ENCODE results near the gene IGSF8.

IGSF8 gene, protein sequence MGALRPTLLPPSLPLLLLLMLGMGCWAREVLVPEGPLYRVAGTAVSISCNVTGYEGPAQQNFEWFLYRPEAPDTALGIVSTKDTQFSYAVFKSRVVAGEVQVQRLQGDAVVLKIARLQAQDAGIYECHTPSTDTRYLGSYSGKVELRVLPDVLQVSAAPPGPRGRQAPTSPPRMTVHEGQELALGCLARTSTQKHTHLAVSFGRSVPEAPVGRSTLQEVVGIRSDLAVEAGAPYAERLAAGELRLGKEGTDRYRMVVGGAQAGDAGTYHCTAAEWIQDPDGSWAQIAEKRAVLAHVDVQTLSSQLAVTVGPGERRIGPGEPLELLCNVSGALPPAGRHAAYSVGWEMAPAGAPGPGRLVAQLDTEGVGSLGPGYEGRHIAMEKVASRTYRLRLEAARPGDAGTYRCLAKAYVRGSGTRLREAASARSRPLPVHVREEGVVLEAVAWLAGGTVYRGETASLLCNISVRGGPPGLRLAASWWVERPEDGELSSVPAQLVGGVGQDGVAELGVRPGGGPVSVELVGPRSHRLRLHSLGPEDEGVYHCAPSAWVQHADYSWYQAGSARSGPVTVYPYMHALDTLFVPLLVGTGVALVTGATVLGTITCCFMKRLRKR

DNA sequence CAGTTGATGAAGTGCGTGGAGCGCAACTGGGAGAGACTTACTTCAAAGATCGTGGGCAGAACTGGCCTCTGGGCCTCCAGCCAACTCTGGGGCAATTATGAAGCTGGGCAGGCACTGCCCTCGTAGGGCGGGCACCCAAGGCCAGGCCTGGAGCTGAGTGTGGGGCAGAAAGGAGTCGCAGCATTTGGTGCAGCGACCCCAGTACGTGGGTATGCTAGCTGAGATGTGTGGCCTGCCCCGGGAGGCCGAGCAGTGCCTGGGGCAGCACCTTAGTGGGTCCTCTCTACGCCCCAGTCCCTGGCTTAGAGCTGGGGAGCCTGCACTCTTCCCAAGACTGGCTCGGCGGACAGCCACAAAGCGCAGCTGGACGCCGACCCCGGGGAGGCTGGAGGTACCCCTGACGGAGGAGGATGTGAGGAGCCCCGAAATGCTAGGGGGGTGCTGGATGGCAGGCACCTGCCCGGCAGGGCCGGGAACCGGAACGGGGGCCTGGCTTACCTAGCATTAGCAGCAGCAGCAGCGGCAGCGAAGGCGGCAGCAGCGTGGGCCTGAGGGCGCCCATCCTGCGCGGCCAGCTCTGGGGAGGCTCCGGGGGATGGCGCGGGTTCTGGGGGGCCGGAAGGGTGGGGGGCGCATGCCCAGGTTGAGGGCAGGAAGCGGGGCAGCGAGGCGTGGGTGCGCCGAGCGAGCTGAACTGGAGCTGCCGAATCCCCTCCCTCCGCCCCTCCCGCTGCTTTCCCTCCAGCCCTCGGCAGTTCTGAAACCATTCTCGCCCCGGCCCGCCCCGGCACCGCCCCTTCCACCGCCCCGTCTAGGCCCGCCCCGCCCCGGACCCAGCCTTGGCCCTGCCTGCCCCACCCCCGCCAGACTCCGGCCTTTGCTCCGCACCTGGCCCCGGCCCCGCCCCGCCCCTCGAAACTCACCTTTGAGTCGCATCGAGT is at the start of gene IGSF8:
TSS of gene IGSF8 (minus strand) at position 709 of the 941 bp plus-strand sequence. CDS start at position 562, 147 bp downstream.
- peak; percentile 78 for DNase-seq

DNA sequence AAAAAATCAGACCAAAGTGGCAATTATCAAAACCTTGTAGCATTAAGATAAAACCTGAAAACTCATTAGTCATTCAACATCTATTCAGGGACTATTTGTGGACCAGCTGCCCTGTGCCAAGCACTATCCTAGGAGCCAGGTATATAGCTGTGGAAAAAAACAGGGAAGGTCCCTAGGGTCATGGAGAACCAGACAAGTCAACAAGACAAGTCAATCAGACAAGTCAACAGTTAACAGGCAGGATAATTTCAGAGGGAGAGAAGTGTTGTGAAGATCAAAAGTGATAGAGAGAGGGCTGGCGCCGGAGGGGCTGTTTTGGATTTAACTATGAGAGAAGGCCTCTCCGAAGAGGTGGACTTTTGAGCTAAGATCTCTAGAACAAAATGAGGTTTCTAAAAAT is 49.7 kb upstream of the IGSF8 start:
- no peak for DNase-seq

DNA sequence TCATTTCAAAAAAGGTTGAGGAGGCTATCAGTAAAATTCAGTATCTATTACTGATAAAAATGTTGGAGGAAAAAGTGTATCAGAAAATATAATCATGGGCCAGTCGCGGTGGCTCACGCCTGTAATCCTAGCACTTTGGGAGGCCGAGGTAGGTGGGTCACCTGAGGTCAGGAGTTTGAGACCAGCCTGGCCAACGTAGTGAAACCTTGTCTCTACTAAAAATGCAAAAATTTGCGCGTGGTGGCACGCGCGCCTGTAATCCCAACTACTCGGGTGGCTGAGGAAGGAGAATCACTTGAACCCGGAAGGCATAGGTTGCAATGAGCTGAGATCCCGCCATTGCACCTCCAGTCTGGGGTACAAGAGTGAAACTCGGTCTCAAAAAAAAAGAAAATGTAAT is 47.7 kb upstream of the IGSF8 start:
- no peak for DNase-seq

DNA sequence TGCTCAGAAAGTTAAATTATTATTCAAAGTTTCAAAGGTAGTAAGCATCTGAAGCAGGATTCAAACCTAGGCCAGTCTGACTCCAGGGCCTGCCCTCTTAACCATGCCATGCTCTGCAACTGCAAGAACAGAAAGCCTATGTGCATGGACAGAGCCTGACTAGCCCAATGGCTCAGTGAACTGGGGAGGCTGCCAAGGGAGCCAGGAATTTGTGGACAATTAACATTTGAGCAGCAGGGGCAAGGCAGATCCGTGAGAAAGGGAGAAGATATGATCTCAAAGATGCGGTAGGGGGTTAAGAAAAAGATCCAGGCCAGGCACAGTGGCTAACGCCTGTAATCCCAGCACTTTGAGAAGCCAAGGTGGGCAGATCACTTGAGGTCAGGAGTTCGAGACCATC is 46.5 kb upstream of the IGSF8 start:
- peak; percentile 19 for DNase-seq

DNA sequence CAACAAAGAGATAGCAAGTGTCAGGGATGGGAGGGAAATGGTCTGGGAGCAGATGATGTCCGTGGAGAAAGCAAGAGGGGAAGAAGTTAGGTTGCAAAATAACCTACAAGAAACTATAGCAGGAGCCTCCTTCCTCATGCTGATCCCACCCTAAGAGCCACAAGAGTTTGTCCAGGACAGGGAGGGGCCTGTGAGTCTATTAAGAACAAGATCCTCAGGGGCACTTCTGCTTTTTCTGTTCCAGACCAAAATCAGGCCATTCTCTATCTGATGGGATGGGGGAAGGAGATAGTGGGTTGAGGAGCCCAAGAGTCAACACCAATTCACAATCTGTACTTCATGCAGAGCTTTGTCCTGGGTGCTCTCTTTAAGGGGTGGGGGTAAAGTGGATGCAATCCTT is 45.3 kb upstream of the IGSF8 start:
- no peak for DNase-seq

DNA sequence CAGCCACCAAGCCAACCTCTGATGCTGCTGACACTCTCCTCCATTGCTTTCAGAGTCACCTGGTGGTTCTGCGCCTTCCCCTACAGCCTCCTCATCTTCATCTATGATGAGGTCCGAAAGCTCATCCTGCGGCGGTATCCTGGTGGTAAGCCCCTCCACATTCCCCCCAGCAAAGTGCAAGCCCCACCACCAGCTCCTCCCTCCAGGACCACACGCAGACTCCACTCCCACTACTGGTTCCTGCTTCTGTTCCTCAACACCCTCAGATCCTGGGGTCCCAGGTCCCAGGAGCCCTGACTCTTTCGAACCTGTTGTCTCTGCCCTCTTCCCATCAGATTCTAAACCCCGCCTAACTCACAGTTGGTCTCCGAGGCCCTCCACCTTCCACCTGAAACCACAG is 41.4 kb upstream of the IGSF8 start:
- DNase-seq = no peak

DNA sequence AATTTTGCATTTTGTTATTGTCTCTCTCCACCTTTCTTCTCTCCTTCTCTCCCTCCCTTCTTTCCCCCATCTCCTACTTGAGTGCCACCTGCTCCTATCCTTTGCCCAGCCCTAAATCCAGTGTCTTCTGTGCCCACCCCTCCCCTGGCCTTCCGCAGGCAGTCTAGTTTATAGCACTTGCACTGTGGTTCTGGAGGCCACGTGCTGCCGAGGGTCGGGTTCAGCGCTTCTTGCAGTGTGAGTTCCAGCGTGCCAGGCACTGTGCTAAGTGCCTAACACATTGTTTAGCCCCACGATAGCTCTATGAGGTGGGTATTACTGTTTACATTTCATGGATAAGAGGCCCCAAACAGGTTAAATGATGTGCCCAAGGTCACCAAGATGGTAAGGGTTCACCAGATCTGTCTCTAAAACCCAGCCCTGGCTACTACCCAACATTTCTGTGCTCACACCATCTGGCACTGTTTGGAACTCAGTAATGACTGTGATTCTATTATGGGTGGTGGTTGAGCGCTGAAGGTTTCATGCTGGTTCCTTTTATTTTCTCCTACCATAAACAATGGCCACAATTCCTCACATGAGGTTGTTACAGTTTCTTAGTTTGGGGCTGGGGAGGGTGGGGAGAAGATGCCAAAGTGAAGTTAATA is 38.9 kb upstream of the IGSF8 start:
- DNase-seq = no peak

DNA sequence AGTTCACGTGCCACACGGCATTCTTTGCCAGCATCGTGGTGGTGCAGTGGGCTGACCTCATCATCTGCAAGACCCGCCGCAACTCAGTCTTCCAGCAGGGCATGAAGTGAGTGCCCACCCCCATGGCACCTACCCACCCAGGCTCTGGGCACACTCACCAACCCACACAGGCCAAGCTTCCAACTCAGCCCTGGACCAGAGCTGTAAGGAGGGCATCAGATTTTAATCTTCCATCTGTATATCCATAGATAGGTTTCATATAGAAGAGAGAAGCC is 38.4 kb upstream of the IGSF8 start:
- no peak for DNase-seq

DNA sequence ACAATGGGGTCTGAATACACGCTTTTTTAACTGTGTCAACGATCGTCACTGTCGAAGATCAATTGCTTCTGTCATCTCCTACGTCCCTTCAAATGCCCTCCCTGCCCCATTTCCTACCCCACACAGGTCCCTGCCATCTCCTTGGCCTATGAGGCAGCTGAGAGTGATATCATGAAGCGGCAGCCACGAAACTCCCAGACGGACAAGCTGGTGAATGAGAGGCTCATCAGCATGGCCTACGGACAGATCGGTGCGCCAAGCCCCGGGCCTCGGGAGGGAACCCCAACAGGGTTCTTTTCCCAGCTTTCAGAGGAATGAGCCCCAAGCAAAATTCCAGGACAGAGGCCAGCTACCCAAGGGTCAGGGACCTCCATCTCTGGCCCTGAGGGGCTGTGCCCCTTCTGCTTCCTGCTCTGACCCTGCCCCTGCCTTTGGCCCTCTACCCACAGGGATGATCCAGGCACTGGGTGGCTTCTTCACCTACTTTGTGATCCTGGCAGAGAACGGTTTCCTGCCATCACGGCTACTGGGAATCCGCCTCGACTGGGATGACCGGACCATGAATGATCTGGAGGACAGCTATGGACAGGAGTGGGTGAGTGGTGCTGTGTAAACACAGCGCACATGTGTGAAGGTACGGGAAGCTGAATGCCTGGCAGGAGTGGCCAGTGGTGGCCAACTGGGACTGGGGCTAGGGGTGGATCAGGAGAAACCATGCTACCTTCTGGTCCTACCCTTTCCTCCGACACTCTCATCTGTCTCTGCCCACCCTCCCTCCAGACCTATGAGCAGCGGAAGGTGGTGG is 37.9 kb upstream of the IGSF8 start:
- DNase-seq = no peak

DNA sequence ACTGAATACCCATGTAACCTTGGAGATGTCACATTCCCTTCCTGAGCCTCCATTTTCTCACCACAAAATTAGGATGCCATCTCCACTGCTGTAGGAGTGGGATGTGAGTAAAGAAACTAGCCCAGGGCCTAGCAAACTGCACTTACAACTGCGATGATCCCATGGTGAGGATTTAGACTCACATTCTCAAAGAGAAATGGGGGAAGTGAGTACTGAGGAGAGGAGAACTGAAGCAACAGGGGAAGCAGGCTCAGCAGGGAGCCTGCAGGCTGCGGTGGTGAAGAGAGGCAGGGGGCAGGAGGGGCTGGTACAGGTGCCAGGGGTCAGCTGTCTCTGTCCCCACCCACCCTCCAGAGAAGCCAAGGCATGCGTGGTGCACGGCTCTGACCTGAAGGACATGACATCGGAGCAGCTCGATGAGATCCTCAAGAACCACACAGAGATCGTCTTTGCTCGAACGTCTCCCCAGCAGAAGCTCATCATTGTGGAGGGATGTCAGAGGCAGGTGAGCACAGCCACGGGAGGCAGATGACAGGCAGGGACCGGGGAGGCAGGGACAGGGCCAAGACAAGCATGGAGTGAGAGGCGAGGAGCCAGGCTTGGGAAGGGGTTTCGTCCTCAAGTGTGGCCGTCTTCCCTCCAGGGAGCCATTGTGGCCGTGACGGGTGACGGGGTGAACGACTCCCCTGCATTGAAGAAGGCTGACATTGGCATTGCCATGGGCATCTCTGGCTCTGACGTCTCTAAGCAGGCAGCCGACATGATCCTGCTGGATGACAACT is 36.6 kb upstream of the IGSF8 start:
- no peak for DNase-seq

DNA sequence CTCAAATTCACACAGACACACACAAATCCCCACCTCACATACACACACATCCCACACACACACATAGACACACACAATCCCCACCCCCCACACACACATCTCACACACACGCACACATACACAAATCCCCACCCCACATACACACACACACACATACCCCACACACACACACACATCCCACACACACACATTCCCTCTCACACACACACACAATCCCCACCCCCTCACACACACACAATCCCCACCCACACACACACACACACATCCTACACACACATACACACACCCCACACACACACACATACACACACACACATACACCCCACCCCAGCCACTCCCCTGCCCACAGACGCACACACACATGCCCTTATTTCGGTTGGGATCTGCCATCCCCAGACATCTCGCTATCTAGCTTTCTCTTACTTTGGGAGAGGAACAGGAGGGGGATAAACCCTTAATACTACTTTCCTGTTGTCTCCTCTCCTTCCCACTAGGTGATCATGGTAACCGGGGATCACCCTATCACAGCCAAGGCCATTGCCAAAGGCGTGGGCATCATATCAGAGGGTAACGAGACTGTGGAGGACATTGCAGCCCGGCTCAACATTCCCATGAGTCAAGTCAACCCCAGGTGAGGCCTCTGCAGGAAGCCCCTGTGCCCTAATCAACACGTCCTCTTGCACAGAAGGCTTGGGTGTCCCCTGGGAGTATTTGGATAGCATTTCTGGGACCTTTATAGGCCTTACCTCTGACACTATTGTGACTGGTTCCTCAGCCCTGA is 35.8 kb upstream of the IGSF8 start:
- DNase-seq = no peak

DNA sequence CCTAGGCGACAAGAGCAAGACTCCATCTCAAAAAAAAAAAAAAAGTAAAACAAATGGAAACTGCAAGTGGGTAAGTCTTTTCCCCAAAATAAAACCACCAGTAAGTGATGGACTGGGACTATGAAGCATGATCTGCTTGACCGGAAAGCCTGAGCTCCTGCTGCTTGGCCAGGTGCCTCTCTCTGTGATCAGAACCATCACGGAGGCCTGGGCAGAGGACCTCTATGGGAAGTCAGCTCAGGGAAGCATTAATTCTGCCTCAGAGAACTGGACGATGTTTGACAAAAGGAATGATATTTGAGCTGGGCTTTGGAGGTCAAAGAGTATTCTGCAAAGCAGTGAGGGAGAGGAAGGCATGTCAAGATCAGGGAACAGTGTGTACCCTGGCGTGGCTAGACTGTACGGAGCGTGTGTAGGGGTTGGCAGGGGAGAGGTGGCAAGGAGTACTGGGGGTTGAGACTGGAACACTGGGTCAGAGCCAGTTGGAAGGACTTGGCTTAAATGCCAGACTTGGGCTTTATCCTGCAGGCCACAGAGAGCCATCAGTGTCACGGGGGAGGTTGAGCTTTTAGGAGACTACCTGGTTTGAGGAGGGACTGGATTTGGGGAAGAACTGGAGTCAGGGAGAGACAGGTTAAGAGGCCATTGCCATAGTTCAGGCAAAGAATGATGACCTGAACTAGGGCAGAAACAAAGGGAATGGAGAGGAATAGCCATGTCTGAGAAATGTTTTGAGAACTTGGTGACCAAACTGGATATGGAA is 33.6 kb upstream of the IGSF8 start:
- DNase-seq = no peak

DNA sequence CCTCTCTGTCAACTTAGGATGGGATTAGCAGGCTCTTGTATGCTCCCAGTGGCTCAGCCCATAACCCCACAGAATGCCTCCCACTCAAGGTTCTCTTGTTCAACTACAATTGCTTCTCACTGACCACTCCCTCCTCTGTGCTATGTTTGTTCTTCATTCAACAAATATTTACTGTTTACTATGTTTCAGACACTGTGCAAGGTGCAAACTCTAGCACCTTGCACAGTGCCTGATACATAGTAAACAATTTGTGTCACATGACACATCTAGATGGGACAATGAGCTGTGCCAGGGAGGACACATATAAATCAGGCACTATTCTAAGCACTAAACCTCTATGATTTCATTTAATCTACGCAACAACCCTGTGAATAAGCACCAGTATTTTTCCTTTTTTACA is 32.5 kb upstream of the IGSF8 start:
- no peak for DNase-seq

DNA sequence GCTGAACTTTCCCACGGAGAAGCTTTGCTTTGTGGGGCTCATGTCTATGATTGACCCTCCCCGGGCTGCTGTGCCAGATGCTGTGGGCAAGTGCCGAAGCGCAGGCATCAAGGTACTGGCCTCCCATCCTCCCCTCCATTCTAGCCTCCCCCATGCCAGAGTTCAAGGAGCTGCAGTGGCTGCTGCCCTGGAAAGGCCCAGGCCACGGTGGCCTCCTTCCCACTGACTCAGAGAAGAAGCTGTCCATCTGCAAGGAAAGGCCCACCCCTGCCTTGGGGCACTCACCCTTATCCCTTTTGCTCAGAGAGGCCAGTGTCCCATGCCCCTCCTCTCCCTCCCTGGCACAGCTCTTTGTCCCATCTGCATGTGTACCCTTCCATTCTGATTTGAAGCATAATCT is 32.1 kb upstream of the IGSF8 start:
- no peak for DNase-seq

DNA sequence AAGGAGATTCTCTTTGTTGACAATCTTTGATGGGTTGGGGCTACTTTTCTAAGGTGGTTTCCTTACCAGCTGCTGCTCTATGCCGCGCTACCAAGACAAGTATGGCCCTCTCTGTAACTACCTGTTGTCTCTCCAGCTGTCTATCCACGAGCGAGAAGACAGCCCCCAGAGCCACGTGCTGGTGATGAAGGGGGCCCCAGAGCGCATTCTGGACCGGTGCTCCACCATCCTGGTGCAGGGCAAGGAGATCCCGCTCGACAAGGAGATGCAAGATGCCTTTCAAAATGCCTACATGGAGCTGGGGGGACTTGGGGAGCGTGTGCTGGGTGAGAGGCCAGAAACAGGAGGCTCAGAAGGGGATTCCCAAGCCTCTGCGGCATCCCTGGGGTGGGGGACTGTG is 31.5 kb upstream of the IGSF8 start:
- no peak for DNase-seq

DNA sequence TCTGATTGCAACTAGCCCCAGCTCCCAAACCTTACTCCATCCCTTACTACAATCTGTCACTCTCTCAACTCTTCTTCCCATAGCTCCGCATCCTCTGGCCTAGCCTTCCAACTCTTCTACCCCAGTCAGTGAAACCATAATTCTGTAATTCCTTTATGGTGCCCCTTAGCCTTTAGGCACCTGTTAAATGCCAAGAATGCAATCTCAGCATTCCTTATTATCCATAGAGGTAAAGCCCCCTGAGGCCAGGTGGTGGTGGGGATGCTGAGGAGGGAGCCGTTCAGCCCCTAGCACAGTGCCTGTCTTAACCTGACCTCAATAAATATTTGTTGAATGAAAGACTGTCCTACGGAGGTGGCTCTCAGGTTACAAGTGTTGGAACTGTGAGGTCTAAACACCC is 31.1 kb upstream of the IGSF8 start:
- no peak for DNase-seq

DNA sequence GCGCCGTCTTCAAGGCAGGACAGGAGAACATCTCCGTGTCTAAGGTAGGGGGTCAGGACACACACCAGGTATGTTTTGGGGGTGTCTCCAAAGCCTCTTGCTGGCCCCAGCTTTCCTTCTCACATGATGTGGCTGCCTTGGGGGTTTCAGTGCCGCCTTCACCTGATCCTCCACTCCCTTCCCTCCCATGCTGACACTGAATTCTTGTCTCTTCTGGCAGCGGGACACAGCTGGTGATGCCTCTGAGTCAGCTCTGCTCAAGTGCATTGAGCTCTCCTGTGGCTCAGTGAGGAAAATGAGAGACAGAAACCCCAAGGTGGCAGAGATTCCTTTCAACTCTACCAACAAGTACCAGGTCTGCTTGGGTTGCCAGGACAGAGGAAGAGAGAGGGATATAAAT is 30.6 kb upstream of the IGSF8 start:
- no peak for DNase-seq

DNA sequence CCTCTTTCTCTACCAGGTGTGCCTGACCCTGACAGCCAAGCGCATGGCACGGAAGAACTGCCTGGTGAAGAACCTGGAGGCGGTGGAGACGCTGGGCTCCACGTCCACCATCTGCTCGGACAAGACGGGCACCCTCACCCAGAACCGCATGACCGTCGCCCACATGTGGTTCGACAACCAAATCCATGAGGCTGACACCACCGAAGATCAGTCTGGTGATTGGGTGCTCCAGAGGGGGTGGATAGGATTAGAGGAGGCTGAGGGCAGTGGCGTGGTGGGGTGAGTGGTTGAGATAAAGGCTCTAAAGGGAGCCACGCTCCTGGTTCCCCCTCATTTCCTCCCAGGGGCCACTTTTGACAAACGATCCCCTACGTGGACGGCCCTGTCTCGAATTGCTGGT is 30.2 kb upstream of the IGSF8 start:
- DNase-seq = no peak

DNA sequence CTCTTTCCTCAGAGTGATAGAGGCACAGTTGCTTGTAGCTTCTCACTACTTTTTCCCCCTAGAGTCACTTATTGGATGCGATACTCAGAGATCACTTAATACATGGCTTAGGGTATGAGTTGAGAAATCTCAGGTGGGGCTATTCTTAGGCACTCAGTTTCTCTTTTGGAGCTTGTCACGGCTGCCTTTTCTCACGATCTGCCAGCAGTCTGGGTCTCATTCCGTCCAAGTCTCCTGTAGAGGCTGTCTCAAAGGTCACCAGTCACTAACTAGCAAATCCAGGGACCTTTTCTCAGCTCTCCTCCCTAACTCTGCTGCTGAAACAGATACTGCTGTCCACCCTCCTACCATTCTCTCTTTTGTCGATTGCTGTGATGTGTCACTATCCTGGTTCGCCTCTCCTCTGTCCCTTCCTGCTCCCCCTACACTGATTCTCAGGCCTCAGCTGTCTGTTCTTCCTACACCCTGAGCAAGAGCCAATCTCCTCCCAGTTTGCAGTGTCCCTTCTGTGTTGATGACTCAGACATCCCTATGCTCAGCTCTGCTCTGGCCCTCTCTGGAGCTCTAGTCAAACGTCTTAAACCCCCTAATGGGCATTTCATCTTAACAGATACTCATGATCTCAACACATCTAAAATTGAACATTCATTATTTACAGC is 29.6 kb upstream of the IGSF8 start:
- DNase-seq = peak; percentile 49

All from fibroblast of skin of right biceps (primary cell).